ENCODE data around the gene ARSG.
"Not testable (repeated sequence)": the region's sequence is repeated elsewhere in the genome, so short reads cannot be mapped to it uniquely, and the experiment has no call there.

The ARSG gene

DNA sequence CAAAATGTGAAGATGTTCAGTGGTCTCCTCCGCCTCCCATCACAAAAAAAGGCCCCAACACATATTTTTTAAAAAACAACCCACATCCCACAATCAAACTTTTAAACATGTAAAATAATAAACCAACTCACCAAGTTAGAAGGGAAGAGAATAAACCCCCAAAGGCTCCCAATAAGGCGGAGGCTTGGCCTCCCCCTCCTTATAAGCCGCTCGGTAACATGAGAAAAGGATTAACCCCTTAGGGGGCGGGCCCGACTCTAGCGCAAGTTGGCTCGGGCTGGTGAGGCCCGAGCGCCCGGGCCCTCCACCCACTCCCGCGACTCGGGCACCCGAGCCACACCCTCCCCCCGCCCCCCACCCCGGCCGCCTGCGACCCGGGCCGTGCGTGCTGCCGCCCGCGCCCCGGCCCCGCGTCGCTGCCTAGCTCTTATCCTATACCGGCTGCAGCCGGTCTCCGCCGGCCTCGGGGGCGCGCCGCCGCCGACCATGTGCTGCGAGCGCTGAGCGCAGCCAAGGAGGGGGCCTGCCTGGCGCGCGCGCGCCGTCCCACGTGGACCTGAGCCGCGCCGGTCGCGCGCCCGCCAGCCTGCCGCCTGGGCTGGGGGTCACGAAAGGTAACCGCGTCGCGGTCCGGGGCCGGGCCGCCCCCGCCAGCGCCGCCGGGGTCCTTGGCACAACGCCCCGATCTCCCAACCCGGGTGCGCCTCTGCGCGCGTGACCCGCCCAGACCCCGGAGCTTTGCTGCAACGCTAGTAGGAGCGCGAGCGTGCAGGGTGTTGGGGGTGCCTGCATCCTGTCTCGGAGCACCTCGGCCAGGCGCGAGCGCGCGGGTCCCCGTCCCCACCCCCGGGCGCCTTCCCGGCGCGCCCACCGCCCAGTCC, at the start of gene ARSG, which contains the start of gene SLC16A6:
Gene ARSG (plus strand): TSS at position 541 of the 881 bp plus-strand sequence. CDS start 15,999 bp downstream, outside the sequence.
Gene SLC16A6 (minus strand): TSS at position 173 of the 881 bp plus-strand sequence. CDS start 12,807 bp downstream, outside the sequence.
- peak in 1 of 2 experiments; percentile 20 for DNase-seq

DNA sequence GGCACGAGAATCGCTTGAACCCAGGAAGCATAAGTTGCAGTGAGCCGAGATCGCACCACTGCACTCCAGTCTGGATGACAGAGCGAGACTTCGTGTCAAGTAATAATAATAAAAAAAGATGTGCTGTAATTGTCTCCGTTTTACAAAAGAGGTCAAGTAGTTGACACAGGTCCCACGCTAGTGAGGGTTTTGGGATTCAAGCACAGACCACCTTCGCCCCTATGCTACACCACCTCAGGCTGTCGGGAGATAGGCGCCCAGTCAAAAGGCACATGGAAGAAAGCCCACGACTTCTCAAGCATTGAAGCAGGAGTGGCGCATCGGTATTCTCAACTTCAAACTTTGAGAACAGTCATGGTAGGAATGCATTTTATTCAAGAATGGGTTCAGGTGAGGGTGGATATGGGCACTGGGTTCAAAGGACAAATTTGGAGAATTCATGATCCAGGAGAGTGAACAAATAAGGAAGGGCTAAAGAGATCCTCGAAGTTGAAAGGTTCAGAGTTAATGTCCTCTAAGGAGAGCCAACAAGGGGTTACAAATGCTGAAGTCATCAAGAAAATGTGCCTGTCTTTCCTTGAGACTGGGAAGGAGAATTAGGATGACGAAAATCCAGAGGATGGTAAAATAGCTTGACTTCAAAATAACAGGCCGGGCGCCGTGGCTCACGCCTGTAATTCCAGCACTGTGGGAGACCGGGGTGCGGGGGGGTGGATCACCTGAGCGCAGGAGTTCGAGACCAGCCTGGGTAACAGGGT, 44.8 kb upstream of the ARSG start:
- no peak for DNase-seq

DNA sequence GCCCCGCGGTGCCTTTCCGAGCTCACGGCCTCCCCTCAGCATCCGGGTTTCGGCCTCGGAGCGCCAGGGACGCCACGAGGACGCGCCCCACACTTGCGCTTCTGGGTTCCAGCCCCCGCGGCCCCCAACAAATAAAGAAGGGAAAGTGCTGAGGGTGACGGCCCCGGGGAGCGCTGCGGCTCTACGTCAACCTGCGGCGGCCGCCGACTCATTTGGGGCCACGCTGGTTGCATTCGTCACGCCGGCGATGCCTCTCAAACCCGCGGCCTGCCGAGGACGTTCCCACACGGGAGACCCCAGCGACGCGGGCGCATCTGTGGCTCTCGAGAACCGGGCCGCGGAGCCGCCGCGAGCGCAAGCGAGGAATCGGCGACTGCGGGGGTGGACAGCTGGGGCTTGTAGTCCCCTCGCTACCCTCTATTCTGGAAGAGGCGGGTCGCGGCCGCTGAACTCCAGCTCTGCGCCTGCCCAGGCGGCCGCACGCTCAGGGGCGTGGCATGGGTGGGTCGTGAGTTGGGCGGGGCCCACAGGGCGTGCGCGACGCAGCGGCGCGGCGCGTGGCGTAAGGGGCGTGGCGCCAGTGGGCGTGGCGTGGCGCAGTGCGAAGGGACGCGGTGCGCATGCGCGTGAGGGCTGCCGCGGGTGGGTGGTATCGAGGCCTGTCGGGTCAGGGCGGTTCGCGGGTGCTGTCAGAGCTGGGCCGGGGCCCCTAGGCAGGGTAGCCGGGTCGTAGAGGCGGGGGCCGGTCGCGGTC, 43.7 kb upstream of the ARSG start, which contains the start of gene AMZ2:
Gene AMZ2 (plus strand): TSS at position 599 of the 754 bp plus-strand sequence. CDS start 2,145 bp downstream, outside the sequence.
- DNase-seq, result peak; percentile 90 to 93

DNA sequence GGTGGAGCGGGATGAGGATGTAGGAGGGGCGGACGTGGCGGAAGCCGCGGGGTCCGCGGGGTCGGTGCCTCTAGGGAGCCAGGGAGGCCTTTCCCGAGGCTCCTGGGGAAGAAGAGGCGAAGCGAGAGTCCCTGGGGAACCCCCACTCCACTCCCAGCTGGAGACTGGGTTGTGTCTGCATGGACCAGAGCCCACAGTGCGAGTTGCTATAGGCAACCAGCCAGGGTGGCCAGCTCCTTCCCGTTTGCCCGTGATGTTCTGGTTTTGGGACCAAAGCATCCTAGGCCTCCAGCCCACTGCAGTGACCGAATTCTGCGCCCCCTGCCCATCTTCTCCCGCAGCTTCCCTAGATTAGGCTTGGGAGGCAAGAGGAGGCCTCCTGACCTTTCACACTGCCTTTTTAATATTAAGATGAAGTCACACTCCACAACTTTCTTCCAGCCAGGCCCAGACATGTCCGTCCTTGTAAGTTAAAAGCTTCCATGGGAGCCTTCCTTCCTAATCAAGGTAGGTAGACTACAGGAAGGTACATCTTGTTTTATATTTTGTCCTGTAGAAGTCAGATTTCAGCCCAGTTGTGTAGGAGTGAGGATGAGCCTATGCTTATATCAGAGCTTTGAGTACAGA, 43.0 kb upstream of the ARSG start:
- DNase-seq, result no peak

DNA sequence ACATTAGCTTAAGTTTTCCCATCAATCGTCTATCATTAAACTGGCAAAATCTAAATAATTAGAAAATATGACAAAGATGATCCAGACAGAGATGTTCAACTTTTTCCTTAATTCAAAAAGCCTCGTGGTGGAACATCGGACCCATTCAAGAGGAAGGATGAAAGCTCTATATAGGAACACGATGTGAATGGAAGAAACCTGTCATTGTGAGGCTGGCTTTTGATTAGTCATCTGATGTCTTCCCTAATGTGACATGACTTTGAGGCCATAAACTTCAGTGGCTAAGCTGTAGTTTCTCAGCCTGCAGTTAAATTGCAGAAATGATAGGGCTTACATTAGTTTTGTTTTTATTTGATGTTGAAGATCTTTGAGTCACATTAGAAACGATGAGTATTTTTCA, 42.4 kb upstream of the ARSG start:
- DNase-seq, result no peak

DNA sequence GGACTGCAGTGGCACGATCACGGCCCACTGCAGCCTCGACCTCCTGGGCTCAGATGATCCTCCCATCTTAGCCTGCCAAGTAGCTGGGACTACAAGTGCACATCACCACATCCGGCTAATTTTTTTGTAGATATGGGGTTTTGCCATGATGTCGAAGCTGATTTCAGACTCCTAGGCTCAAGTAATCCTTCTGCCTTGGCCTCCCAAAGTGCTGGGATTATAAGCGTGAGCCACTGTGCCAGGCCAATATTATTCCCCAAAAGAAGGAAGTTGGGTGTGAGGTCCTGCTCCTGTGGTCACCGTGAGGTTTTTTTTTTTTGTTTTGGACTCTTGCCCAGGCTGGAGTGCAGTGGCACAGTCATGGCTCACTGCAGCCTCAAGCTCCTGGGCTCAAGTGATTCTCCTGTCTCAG, 41.9 kb upstream of the ARSG start:
- DNase-seq, result no peak

DNA sequence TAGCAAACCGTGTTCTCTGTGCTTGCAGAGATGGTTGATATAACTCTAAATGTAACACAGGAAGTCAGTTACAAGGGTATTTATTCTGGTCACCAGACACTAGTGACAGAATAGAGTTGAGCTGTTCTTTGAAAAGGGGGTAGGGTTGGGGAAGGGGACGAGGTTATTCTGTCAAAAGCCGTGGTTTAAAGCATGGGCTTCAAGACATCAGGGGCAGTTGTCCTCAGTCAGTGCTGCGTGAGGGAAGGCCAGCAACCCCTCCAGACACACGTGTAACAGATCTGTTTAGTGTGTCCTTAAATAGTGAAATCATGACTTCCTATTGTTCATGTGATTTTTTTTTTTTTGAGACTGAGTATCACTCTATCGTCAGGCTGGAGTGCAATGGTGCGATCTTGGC, 37.9 kb upstream of the ARSG start:
- not testable (repeated sequence) for DNase-seq

DNA sequence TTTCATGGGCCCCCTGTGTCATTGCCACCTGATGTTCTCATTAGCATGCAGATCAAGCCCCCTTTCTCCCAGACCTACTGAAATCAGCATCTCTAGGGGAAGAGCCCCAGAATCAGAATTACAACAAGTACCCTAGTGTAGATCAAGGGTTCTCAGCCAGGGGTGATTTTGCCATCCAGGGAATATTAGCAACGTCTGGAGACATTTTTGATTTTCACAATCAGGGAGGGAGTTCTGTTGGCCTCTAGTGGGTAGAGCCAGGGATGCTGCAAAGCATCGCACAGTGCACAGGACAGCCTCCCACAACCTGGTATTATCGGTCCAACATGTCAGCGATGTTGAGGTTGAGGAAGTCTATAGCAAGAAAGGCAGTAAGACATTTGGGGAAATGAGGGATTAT, 36.1 kb upstream of the ARSG start:
- no peak for DNase-seq

DNA sequence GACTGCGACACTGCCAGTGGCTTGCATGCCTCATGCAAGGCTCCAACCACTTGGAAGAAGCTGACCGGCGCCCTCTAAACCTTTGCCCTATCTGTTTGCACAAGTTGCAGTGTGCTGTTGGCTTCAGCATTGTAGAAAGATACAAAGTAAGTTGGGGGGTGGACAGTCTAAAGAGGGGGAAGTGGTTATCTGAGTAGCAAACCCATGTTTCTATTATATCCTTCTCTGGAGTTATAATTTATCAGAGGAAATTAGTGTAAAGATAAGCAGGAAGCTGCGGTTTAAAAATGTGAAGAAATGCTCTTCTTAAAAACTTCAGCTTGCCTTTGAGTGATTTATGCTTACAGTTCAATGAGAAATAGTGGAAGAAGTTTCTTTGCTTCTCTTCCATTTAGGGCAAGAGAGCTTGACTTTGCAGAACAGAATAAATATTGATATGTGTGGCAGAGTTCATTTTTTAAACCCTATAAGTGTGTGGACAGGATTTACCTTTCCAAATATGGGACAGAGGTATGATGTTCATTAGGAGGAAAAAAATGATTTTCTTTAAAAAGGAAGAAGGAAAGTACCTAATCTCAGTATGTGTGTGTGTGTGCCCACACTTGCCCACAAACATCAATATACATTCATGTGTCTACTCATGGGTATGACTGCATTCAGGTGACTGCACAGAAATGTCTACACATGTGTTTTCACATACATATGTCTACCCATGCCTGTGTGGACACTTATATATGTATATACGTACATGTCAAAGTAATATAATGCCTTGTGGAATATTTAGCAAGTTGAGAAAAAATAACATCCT, 35.4 kb upstream of the ARSG start:
- DNase-seq, result no peak

DNA sequence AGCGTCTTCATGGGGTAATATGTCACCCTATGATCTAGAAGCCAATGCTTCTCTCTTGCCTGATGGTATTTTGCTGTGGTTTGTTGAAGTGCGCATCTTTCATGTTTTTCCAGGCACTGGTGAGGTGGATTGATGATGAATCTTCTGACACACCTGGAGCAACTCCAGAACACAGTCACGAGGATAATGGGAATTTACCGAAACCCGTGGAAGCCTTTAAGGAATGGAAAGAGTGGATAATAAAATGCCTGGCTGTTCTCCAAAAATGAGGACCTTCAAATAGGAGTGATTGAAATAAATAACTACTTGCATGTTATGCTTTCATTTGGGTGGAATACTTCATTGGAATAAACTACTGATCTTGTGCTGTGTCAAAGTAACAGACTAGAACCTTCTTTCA, 34.6 kb upstream of the ARSG start:
- not testable (repeated sequence) for DNase-seq

DNA sequence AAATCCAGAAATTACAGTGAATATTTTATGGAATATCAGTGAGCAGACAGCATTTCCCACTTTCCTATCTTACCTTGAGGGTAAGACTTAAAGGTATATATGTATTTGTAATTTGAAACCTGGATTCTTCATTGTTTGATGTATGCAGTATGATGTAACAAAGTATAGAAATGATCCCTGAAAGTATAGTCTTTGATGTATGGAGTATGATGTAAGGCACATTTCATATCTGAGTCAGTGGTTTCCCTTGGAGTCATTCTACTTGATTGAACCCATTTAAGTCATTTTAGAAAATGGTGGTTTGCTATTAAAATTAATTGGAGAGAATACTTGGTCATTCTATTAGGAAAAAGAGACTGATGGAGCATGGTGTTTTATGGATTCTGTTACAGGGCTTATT, 33.4 kb upstream of the ARSG start:
- DNase-seq, result no peak

DNA sequence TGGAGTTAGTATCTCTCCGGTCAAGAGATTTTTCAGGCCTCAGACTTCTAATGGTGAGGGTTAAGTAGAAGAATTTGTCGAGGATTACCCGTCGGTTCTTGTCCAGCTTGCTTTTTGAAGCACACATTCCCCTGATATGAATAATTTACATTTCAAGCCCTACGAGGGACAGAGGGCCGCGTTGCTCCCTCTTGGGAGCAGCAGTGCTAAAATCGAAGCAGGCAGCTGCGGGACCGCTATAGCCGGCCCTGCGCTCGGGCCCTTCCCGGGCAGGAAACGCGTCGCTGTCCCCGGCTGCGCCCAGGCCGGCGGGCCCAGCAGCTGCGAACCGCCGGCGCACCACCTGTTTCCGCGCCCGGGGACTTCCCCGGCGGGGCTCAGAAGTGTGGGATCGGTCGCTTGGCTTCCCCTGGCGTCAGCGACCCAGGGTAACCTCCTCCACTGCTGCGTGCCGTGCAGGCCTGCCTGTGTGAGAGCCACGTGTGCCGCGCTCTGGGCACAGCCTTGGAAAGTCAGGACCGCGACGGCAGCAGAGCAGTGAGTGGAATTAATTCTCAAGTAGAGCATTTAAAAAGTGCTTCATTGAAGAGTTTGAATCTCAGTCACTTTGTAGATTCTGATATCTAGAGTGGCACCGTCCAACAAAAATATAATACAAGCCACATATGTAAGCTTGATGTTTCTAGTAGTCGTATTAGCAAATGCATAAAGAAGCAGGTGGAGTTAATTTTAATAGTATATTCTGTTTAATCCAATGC, 32.2 kb upstream of the ARSG start:
- not testable (repeated sequence) for DNase-seq

DNA sequence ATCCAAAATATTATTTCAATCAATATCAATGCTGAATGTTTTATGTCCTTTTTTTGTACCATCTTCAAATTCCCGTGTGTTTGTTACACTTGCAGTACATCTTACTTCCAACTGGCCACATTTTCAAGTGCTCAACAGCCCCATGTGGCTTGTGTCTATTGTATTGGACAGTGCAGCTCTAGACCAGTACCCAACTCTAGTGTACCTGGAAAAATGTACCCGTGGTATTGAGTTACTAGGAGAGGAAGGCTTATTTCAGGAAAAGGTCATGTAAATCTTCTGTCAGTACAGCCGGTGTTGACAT, 31.7 kb upstream of the ARSG start:
- not testable (repeated sequence) for DNase-seq

DNA sequence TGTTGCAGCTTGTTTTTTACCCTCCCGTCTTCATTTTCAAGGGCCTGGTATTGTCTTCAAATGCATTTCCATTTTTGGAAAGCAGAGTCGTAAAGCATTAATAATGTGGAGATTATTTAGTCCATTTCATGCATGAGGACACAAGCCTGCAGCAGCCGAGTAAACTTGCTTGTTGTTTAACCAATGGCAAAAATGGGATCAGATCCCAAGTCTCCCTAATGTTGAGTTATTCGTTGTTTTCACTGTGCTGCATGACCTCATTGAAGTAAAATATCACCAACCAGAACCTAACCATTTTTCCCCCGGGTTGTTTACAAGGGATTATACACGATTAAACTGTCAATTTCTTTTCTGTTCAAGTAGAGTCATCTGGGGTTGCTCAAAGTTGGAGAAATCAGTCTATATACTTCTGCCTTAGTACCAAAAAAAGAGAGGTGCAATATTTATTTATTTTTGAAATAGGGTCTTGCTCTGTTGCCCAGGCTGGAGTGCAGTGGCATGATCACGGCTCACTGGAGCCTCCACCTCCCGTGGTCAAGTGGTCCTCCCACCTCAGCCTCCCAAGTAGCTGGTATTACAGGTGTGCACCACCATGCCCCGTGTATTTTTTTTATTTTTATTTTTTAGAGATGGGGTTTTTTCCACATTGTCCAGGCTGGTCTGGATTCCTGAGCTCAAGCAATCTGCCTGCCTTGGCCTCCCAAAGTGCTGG, 31.1 kb upstream of the ARSG start:
- DNase-seq, result no peak

DNA sequence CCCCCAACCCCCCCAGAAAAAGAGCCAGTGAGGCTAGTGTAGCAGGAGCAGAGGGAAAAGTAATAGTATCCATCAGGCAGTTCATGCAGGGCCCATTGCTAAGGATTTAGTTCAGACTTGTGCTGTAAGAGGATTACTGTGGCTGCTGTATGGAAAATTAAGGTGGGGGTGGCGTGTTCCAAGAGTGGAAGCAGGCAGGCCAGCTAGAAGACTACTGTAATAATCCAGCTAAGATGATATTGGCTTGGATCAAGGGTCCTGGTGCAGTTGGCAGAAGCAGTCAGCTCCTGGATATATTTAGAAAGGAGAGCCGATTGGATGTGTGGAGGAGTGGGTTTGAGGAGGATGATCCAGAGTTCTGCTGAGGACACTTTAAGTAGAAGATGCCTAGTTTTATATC, 28.8 kb upstream of the ARSG start:
- DNase-seq, result not testable (repeated sequence)

DNA sequence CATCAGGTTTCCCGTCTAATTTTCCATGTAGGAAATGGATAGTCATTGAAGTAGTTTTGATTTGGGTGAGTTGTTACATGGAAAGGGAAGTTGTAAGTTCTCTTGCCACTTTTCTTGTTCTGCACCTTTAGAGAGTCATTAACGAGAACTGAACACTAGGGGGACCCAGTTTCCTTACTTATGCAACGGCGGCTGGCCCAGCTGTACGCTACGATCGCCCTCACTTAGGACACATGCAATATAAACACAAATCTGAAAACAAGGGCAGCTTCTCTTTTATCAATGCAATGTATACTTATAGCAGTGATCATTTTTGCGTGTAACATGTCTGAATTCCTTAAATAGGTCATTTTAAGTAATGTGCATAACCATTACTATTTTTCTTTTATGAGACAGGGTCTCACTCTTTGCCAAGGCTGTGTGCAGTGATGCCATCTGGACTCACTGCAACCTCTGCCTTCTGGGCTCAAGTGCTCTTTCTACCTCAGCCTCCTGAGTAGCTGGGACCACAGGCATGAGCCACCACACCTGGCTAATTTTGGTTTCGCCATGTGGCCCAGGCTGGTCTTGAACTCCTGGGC, 28.1 kb upstream of the ARSG start:
- DNase-seq, result peak in 1 of 2 experiments; percentile 9

DNA sequence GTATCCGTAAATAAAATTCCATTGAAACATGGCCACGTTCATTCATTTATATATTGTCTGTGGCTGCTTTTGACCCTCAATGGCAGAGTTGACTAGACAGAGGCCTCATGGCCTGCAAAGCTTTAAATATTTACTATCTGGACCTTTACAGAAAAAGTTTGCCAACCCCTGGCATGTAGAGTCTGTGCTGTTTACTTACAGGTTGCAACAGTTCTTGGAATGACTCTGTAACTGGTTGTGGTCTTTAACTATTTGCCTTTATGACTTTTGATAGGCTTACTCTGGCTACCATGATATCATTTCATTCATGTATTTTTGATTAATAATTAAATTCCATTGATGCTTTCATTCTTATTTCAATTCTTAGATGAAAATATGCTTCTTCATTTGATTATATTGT, 25.5 kb upstream of the ARSG start:
- DNase-seq, result not testable (repeated sequence)

DNA sequence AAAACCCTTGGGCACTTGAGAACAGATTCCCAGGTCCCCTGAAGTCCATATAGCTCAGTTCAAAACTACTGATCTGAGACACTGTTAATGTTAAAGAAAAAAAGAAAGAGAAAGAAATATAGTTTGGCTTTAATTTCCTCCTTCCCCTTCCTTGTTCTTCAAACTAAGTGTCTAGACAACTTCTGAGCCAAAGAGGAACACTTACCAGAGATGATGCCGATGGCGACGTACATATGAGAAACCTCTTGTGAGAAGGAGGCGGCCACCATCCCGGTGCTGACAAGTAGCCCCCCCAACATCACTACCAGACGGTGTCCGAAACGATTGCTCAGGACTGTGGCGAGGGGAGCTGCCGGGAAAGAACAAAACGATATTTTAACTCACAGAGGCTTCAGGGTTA, 17.6 kb upstream of the ARSG start:
- DNase-seq, result no peak

DNA sequence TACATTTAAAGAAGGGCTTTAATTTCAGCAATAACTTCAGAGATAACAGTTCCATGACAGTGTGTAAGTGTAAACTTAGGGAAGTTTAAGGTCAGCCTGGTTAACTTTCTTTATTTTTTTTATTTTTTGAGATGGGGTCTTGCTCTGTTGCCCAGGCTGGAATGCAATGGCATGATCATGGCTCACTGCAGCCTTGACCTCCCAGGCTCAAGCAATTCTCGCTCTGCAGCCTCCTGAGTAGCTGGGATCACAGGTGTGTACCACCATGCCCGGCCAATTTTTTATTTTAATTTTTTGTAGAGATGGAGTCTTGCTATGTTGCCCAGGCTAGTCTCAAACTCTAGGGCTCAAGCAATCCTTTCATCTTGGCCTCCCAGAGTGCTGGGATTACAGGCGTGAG, 15.0 kb upstream of the ARSG start:
- not testable (repeated sequence) for DNase-seq

DNA sequence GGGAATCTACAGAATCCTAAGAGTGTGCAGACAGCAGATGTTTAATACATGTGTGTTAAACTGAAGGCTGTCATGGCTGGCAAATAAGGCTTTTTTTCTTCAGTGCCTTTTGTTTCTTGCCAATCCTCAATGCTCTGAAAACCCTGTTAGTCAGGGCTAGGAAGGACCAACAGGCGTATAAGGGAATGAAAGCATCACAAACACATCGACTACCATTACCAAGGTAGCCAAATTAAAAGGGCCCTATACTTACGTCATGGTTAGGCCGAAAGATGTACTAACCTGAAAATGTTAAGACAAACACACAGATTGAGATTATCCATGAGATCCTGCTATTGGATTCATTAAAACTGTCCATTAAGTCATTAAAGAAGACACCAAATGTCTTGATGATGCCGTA, 13.5 kb upstream of the ARSG start:
- DNase-seq, result no peak

Data from NCI-H187 (cell line).